ENCODE data around the gene RTL10.

GRCh38 chr22:19902245-19902715, 47.6 kb upstream of the RTL10 start:
- TF ChIP-seq CTCF (IDR thresholded peaks at IDR 0.05), result no peak
- no peak for TF ChIP-seq POLR2A (IDR thresholded peaks at IDR 0.05)
